Activated CD4-positive, alpha-beta T cell treated with anti-CD3 and anti-CD28 coated beads, Interleukin-2, amount 10 ng/mL, durations not matched to agents 24 days and 14 days (primary cell): ENCODE results near the gene LFNG. TPM values are rescaled to one million over a fixed set of nuclear protein-coding genes. Genes with fewer than 3 reads are reported as not detected.
A peak's percentile ranks its signal among the peaks of the same experiment; 100 is the strongest.
"Not testable (repeated sequence)": the region's sequence is repeated elsewhere in the genome, so short reads cannot be mapped to it uniquely, and the experiment has no call there.

ENCODE experiments used
- DNase-seq: peaks from one replicate; pipeline ENCODE4 v3.0.0; 2022
- H3K27ac Mint-ChIP-seq: one replicate; pipeline ENCODE4 v1.8.0; 2022; ENCODE audit warnings: mild to moderate bottlenecking, mixed read lengths
- H3K27me3 Mint-ChIP-seq: one replicate; pipeline ENCODE4 v1.8.0; 2022; ENCODE audit warnings: mixed read lengths
- H3K36me3 Mint-ChIP-seq: one replicate; pipeline ENCODE4 v1.8.0; 2022; ENCODE audit warnings: low read depth, mild to moderate bottlenecking, mixed read lengths
- H3K4me1 Mint-ChIP-seq: one replicate; pipeline ENCODE4 v1.8.0; 2021; ENCODE audit warnings: mixed read lengths
- H3K4me3 Mint-ChIP-seq: one replicate; pipeline ENCODE4 v1.8.0; 2022; ENCODE audit warnings: mild to moderate bottlenecking, moderate library complexity, mixed read lengths
- H3K9me3 Mint-ChIP-seq: one replicate; pipeline ENCODE4 v1.8.0; 2021; ENCODE audit warnings: mixed read lengths
- intact Hi-C: fragments of 100-400 bp; cut with micrococcal nuclease; formaldehyde crosslinking; loops from one replicate; pipeline ENCODE4 v1.15.1; 2023
- total RNA-seq: library from RNA; stranded (reverse); gene quantifications from 2 replicates; pipeline ENCODE4 v1.2.3, GENCODE V29; 2022

The LFNG gene
- total RNA-seq, 1 donor from 2014 or later = 34.2 TPM

GRCh38 chr7:2554661-2555111 is 35.1 kb downstream of the LFNG start:
- H3K4me1 Mint-ChIP-seq = peaks cover 24% of the 10 kb centered on the region
- no peaks in the 10 kb centered on the region for H3K9me3 Mint-ChIP-seq
- no peaks in the 10 kb centered on the region for H3K27me3 Mint-ChIP-seq
- peak overlapping the region; percentile 88 for H3K27ac Mint-ChIP-seq
- H3K4me3 Mint-ChIP-seq = peak overlapping the region; percentile 90
- peaks cover 20% of the 10 kb centered on the region for H3K36me3 Mint-ChIP-seq
- intact Hi-C loops = loop anchor here (1.0 to 10.0 kb wide), 7 partner anchors 24 to 202 kb away; partner anchors contain the start of genes CHST12, EIF3B and TTYH3
- DNase-seq = peak; percentile 69

GRCh38 chr7:2555121-2556052 is 35.8 kb downstream of the LFNG start, which contains the start of gene BRAT1:
Gene BRAT1, minus strand, starts transcription at chr7:2555524. Its CDS starts 1,093 bp downstream, at chr7:2554431.
- Mint-ChIP-seq H3K9me3 (no peaks in the 10 kb centered on the region), H3K4me1 (peaks cover 29% of the 10 kb centered on the region), H3K4me3 (peak within 1 kb of the TSS; percentile 90), H3K27me3 (no peaks in the 10 kb centered on the region), H3K36me3 (peaks cover 20% of the 10 kb centered on the region), H3K27ac (peak within 1 kb of the TSS; percentile 92)
- DNase-seq = peak; percentile 97
- intact Hi-C loops = loop anchor here (1.0 to 10.0 kb wide), 7 partner anchors 25 to 203 kb away; partner anchors contain the start of genes CHST12, EIF3B and TTYH3

- no peaks in the 10 kb centered on the region for H3K27me3 Mint-ChIP-seq
- peak within 1 kb of the TSS; percentile 48 for H3K27ac Mint-ChIP-seq
- H3K9me3 Mint-ChIP-seq = no peaks in the 10 kb centered on the region
- H3K36me3 Mint-ChIP-seq = peaks cover 3% of the 10 kb centered on the region
- intact Hi-C loops = loop anchor here (5.0 to 10.0 kb wide), 3 partner anchors 54 to 206 kb away; partner anchors contain the start of genes CHST12 and EIF3B
- peak within 1 kb of the TSS; percentile 82 for H3K4me3 Mint-ChIP-seq
- H3K4me1 Mint-ChIP-seq = peaks cover 19% of the 10 kb centered on the region
- peak; percentile 99 for DNase-seq
Observed at GRCh38 chr7:2558629-2559282, 39.2 kb downstream of the LFNG start, which contains the start of gene IQCE. Gene IQCE, plus strand, starts transcription at chr7:2558979. Its CDS starts 203 bp downstream, at chr7:2559182.

GRCh38 chr7:2559283-2559950 is 39.8 kb downstream of the LFNG start:
- no peaks in the 10 kb centered on the region for H3K27me3 Mint-ChIP-seq
- DNase-seq = peak; percentile 84
- H3K27ac Mint-ChIP-seq = peak overlapping the region; percentile 29
- H3K4me1 Mint-ChIP-seq = peaks cover 14% of the 10 kb centered on the region
- H3K36me3 Mint-ChIP-seq = no peaks in the 10 kb centered on the region
- no peaks in the 10 kb centered on the region for H3K9me3 Mint-ChIP-seq
- peak overlapping the region; percentile 82 for H3K4me3 Mint-ChIP-seq
- intact Hi-C loops = loop anchor here (5.0 to 10.0 kb wide), 3 partner anchors 55 to 207 kb away; partner anchors contain the start of genes CHST12 and EIF3B

GRCh38 chr7:2563955-2564354 is 44.4 kb downstream of the LFNG start:
- H3K27ac Mint-ChIP-seq, DNase-seq, H3K36me3 Mint-ChIP-seq, H3K9me3 Mint-ChIP-seq, H3K27me3 Mint-ChIP-seq, intact Hi-C loops, H3K4me1 Mint-ChIP-seq, H3K4me3 Mint-ChIP-seq: not testable (repeated sequence)

GRCh38 chr7:2564970-2565540 is 45.5 kb downstream of the LFNG start:
- no peak overlapping the region for H3K27ac Mint-ChIP-seq
- H3K27me3 Mint-ChIP-seq = no peaks in the 10 kb centered on the region
- no peaks in the 10 kb centered on the region for H3K9me3 Mint-ChIP-seq
- intact Hi-C loops = no loop called here
- H3K4me1 Mint-ChIP-seq = peaks cover 3% of the 10 kb centered on the region
- no peak for DNase-seq
- H3K4me3 Mint-ChIP-seq = no peak overlapping the region
- no peaks in the 10 kb centered on the region for H3K36me3 Mint-ChIP-seq

- Mint-ChIP-seq H3K4me3 (no peak overlapping the region), H3K36me3 (no peaks in the 10 kb centered on the region), H3K9me3 (no peaks in the 10 kb centered on the region), H3K27ac (no peak overlapping the region), H3K4me1 (peaks cover 2% of the 10 kb centered on the region), H3K27me3 (no peaks in the 10 kb centered on the region)
- intact Hi-C loops = no loop called here
- DNase-seq = no peak
Observed at GRCh38 chr7:2566348-2566889, 46.8 kb downstream of the LFNG start.

GRCh38 chr7:2566890-2567678 is 47.5 kb downstream of the LFNG start:
- Mint-ChIP-seq H3K4me3 (no peak overlapping the region), H3K9me3 (no peaks in the 10 kb centered on the region), H3K27ac (no peak overlapping the region), H3K4me1 (peaks cover 3% of the 10 kb centered on the region), H3K36me3 (no peaks in the 10 kb centered on the region), H3K27me3 (no peaks in the 10 kb centered on the region)
- intact Hi-C loops = no loop called here
- no peak for DNase-seq

GRCh38 chr7:2567679-2568278 is 48.2 kb downstream of the LFNG start:
- DNase-seq = no peak
- Mint-ChIP-seq H3K36me3 (no peaks in the 10 kb centered on the region), H3K4me1 (peaks cover 6% of the 10 kb centered on the region), H3K4me3 (no peak overlapping the region), H3K9me3 (no peaks in the 10 kb centered on the region), H3K27ac (no peak overlapping the region), H3K27me3 (no peaks in the 10 kb centered on the region)
- intact Hi-C loops = no loop called here

GRCh38 chr7:2568521-2569223 is 49.1 kb downstream of the LFNG start:
- Mint-ChIP-seq H3K36me3 (peaks cover 5% of the 10 kb centered on the region), H3K27me3 (no peaks in the 10 kb centered on the region), H3K4me1 (peaks cover 6% of the 10 kb centered on the region), H3K27ac (no peak overlapping the region), H3K4me3 (no peak overlapping the region), H3K9me3 (no peaks in the 10 kb centered on the region)
- intact Hi-C loops = no loop called here
- DNase-seq = no peak

- peaks cover 6% of the 10 kb centered on the region for H3K4me1 Mint-ChIP-seq
- no peaks in the 10 kb centered on the region for H3K27me3 Mint-ChIP-seq
- DNase-seq = no peak
- H3K27ac Mint-ChIP-seq = no peak overlapping the region
- no peaks in the 10 kb centered on the region for H3K9me3 Mint-ChIP-seq
- intact Hi-C loops = no loop called here
- H3K4me3 Mint-ChIP-seq = no peak overlapping the region
- peaks cover 7% of the 10 kb centered on the region for H3K36me3 Mint-ChIP-seq
Observed at GRCh38 chr7:2569421-2569820, 49.8 kb downstream of the LFNG start.

GRCh38 chr7:2570021-2570420 is 50.4 kb downstream of the LFNG start:
- H3K4me1 Mint-ChIP-seq = peaks cover 6% of the 10 kb centered on the region
- no peaks in the 10 kb centered on the region for H3K27me3 Mint-ChIP-seq
- no peaks in the 10 kb centered on the region for H3K9me3 Mint-ChIP-seq
- no peak for DNase-seq
- intact Hi-C loops = no loop called here
- no peak overlapping the region for H3K4me3 Mint-ChIP-seq
- H3K36me3 Mint-ChIP-seq = peaks cover 7% of the 10 kb centered on the region
- H3K27ac Mint-ChIP-seq = no peak overlapping the region
